Endodermal cell (in vitro differentiated cells): Measurements from ENCODE around the gene ELANE. TPM values are rescaled to one million over a fixed set of nuclear protein-coding genes. Genes with fewer than 3 reads are reported as not detected.
A peak's percentile ranks its signal among the peaks of the same experiment; 100 is the strongest.

Experiments
- DNase-seq: peaks from one replicate; pipeline ENCODE4 v3.0.0-alpha.2; 2017
- H3K27ac ChIP-seq: 2 replicates; pipeline ENCODE4 v1.5.1; 2013; ENCODE audit warnings: mild to moderate bottlenecking, low read depth, low read length, moderate library complexity
- H3K27me3 ChIP-seq: 2 replicates; pipeline ENCODE4 v1.6.1; 2013; ENCODE audit warnings: mild to moderate bottlenecking, low read length, moderate library complexity; ENCODE audit not compliant: insufficient read depth, control insufficient read depth, poor library complexity, severe bottlenecking
- H3K36me3 ChIP-seq: 2 replicates; pipeline ENCODE4 v1.7.0; 2013; ENCODE audit warnings: mild to moderate bottlenecking, low read length, moderate library complexity; ENCODE audit not compliant: control insufficient read depth, insufficient read depth
- H3K4me1 ChIP-seq: one replicate; pipeline ENCODE4 v1.7.0; 2013; ENCODE audit warnings: low read length; ENCODE audit not compliant: control insufficient read depth, insufficient read depth
- H3K4me3 ChIP-seq: 2 replicates; pipeline ENCODE4 v1.5.1; 2013; ENCODE audit warnings: mild to moderate bottlenecking, low read length, moderate library complexity
- H3K9ac ChIP-seq: 2 replicates; pipeline ENCODE4 v1.6.1; 2013; ENCODE audit warnings: mild to moderate bottlenecking, low read length, moderate library complexity; ENCODE audit not compliant: poor library complexity, severe bottlenecking; ENCODE audit errors: extremely low read depth
- H3K9me3 ChIP-seq: 2 replicates; pipeline ENCODE4 v1.6.1; 2013; ENCODE audit warnings: mild to moderate bottlenecking, low read length, moderate library complexity; ENCODE audit not compliant: control insufficient read depth
- H3K27ac Mint-ChIP-seq: 2 replicates; pipeline ENCODE4 v1.8.0; 2020; ENCODE audit warnings: mixed read lengths
- H3K27me3 Mint-ChIP-seq: 2 replicates; pipeline ENCODE4 v1.8.0; 2021; ENCODE audit warnings: mild to moderate bottlenecking, mixed read lengths; ENCODE audit not compliant: insufficient read depth
- H3K36me3 Mint-ChIP-seq: 2 replicates; pipeline ENCODE4 v1.8.0; 2020; ENCODE audit warnings: low read depth, mixed read lengths
- H3K4me1 Mint-ChIP-seq: 2 replicates; pipeline ENCODE4 v1.8.0; 2020; ENCODE audit warnings: mixed read lengths
- H3K4me3 Mint-ChIP-seq: 2 replicates; pipeline ENCODE4 v1.8.0; 2020; ENCODE audit warnings: mild to moderate bottlenecking, moderate library complexity, mixed read lengths
- H3K9me3 Mint-ChIP-seq: 2 replicates; pipeline ENCODE4 v1.8.0; 2020; ENCODE audit warnings: mild to moderate bottlenecking, mixed read lengths
- whole genome bisulfite sequencing, 2 experiments: methylation state at CpG; one replicate each; pipeline versions ENCODE4 v1.1.5 to v1.1.7; 2013; ENCODE audit warnings: missing lambda C conversion rate in 2 of 2, mixed read lengths in 1 of 2; ENCODE audit not compliant: insufficient coverage in 1 of 2, insufficient read length in 1 of 2; 5-methylcytosine and 5-hydroxymethylcytosine counted together
- total RNA-seq, 2 donors: library from RNA; stranded (reverse); fragmentation: NEBNext Ultra II Directional in 1 of 2; extraction: Animal tissue kit (Norgen Biotek cat#: 25700) in 1 of 2; gene quantifications; 2 replicates in 1 of 2; 3 replicates in 1 of 2; pipeline ENCODE4 v1.2.1, GENCODE V29; 2021
- TF ChIP-seq, protein P1 (sequence below): fragments of 200-600 bp; sonication (generic); conservative IDR thresholded peaks from 2 replicates; pipeline ENCODE4 v1.5.0; 2021; ENCODE audit warnings: antibody characterized with exemption, mild to moderate bottlenecking

ELANE gene
- total RNA-seq, 2 donors from 2014 or later, result not detected

DNA sequence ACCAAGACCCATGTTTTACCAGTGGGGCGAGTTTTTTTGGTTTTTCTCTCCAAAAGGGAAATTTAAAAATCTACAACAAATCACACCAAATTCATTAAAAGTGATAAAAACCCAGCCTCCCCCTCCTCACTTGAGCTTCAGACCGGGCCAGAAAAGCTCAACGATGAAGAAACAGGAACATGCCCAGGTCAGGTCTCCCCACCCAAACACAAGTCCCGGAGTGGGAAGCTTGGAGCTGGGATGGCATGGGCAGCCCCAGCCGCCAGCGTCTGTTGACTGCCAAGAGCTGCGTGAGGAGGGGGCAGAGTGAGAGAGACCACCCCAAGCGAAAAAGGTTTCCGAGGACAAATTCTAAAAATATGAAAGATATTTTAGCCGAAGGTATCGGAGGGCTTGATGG, 44.9 kb downstream of the ELANE start:
- H3K27ac Mint-ChIP-seq, result no peak overlapping the region

DNA sequence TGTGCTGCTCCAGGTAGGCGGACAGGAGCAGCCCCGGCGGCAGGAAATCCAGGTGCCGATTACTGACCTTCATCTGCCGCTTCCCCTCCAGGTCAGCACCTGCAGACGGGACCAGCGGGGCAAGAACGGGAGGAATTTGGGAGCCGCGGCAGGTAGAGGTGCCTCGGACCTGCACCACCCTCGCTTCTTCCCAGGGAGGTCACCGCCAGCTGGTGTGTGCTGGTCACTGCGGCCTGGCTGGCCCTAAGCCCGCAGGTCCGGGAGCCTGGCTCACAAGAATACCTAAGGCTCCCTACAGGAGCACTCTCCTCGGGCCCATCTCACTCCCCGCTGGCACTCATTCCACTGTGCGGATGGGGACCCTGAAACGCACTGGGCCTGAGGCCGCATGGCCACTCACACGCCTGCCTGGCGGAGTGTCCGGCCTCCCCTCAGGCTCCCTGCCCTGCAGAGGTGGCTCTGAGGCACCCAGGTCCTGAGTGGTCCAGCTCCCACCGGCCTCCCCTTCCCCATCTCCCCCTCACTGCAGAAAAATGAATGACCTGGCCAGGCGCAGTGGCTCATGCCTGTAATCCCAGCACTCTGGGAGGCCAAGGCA, 45.4 kb downstream of the ELANE start:
- H3K36me3 ChIP-seq, result peaks cover 15% of the 10 kb centered on the region
- no peak overlapping the region for H3K4me3 ChIP-seq
- Mint-ChIP-seq H3K27ac (peak overlapping the region; percentile 35), H3K9me3 (no peaks in the 10 kb centered on the region), H3K4me3 (no peak overlapping the region), H3K36me3 (peaks cover 21% of the 10 kb centered on the region), H3K27me3 (no peaks in the 10 kb centered on the region), H3K4me1 (peaks cover 2% of the 10 kb centered on the region)
- no peaks in the 10 kb centered on the region for H3K9me3 ChIP-seq
- 89 to 95% methylated on average over 10 to 26 of the region's 26 CpGs for WGBS, 2 experiments
- H3K27me3 ChIP-seq, result no peaks in the 10 kb centered on the region
- no peaks in the 10 kb centered on the region for H3K4me1 ChIP-seq
- TF ChIP-seq, protein P1, sequence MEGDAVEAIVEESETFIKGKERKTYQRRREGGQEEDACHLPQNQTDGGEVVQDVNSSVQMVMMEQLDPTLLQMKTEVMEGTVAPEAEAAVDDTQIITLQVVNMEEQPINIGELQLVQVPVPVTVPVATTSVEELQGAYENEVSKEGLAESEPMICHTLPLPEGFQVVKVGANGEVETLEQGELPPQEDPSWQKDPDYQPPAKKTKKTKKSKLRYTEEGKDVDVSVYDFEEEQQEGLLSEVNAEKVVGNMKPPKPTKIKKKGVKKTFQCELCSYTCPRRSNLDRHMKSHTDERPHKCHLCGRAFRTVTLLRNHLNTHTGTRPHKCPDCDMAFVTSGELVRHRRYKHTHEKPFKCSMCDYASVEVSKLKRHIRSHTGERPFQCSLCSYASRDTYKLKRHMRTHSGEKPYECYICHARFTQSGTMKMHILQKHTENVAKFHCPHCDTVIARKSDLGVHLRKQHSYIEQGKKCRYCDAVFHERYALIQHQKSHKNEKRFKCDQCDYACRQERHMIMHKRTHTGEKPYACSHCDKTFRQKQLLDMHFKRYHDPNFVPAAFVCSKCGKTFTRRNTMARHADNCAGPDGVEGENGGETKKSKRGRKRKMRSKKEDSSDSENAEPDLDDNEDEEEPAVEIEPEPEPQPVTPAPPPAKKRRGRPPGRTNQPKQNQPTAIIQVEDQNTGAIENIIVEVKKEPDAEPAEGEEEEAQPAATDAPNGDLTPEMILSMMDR, result peak; percentile 59
- H3K9ac ChIP-seq, result no peak overlapping the region
- DNase-seq, result peak; percentile 85
- no peak overlapping the region for H3K27ac ChIP-seq

More for the DNA sequence above, 44.9 kb downstream of the ELANE start:
- Histone ChIP-seq H3K27me3 (no peaks in the 10 kb centered on the region), H3K27ac (no peak overlapping the region), H3K4me1 (no peaks in the 10 kb centered on the region), H3K9me3 (no peaks in the 10 kb centered on the region), H3K36me3 (peaks cover 10% of the 10 kb centered on the region), H3K9ac (no peak overlapping the region), H3K4me3 (no peak overlapping the region)
- no peak for DNase-seq
- TF ChIP-seq, protein P1, result no peak
- WGBS, 2 experiments, result 89 to 100% methylated on average over 3 to 11 of the region's 11 CpGs
- peaks cover 2% of the 10 kb centered on the region for H3K4me1 Mint-ChIP-seq
- H3K27me3 Mint-ChIP-seq, result no peaks in the 10 kb centered on the region
- no peak overlapping the region for H3K4me3 Mint-ChIP-seq
- H3K36me3 Mint-ChIP-seq, result peaks cover 19% of the 10 kb centered on the region
- H3K9me3 Mint-ChIP-seq, result no peaks in the 10 kb centered on the region

DNA sequence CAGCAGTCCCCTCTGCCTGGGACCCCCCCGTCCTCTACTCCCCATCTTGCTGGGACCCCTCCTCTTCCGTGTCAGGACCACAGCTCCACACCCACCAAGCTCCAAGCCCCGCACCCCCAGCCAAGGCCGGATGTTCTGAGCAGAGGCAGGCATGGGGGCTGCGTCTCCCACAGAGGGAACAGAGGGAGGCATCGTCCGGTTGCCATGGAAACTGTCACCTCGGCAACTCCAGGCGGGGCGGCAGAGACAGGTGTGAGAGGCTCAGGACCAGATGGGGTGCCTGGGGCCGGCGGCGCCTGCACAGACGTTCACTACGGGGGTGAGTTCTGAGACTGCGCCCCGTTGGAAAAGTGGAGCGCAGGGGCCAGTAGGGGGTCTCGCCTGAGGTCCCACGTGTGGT, 46.6 kb downstream of the ELANE start:
- H3K9me3 Mint-ChIP-seq, result no peaks in the 10 kb centered on the region
- H3K4me1 Mint-ChIP-seq, result peaks cover 2% of the 10 kb centered on the region
- H3K36me3 Mint-ChIP-seq, result peaks cover 23% of the 10 kb centered on the region
- H3K4me1 ChIP-seq, result no peaks in the 10 kb centered on the region
- no peaks in the 10 kb centered on the region for H3K27me3 ChIP-seq
- H3K9ac ChIP-seq, result no peak overlapping the region
- H3K36me3 ChIP-seq, result peaks cover 20% of the 10 kb centered on the region
- H3K27me3 Mint-ChIP-seq, result no peaks in the 10 kb centered on the region
- no peaks in the 10 kb centered on the region for H3K9me3 ChIP-seq
- no peak overlapping the region for H3K27ac Mint-ChIP-seq
- H3K4me3 Mint-ChIP-seq, result no peak overlapping the region
- peak overlapping the region; percentile 63 for H3K27ac ChIP-seq
- WGBS, 2 experiments, result 82 to 93% methylated on average over 16 to 19 of the region's 20 CpGs
- DNase-seq, result peak; percentile 68
- TF ChIP-seq, protein P1, result no peak
- no peak overlapping the region for H3K4me3 ChIP-seq
